IMR-90 (cell line): Measurements from ENCODE around the gene C1orf159.

ENCODE experiments used
- CEBPB ChIP-seq: IDR thresholded peaks from 2 replicates; pipeline ENCODE4 v1.6.1; 2012; ENCODE audit warnings: low read depth, low read length, improper control_type of control experiment
- CHD1 ChIP-seq: IDR thresholded peaks from 2 replicates; pipeline ENCODE4 v1.6.1; 2012; ENCODE audit warnings: low read depth, low read length, improper control_type of control experiment
- ELK1 ChIP-seq: fragments of 150-350 bp; IDR thresholded peaks from 2 replicates; pipeline ENCODE4 v1.6.1; 2016; ENCODE audit warnings: low read depth, mild to moderate bottlenecking, low read length, moderate library complexity, borderline replicate concordance
- MAFK ChIP-seq: IDR thresholded peaks from 2 replicates; pipeline ENCODE4 v1.6.1; 2012; ENCODE audit warnings: low read depth, low read length, improper control_type of control experiment
- MAZ ChIP-seq: IDR thresholded peaks from 2 replicates; pipeline ENCODE4 v1.6.1; 2012; ENCODE audit warnings: low read depth, mild to moderate bottlenecking, low read length, improper control_type of control experiment, moderate library complexity, borderline replicate concordance
- POLR2A ChIP-seq: IDR thresholded peaks from 2 replicates; pipeline ENCODE4 v1.6.1; 2012; ENCODE audit warnings: mild to moderate bottlenecking, low read depth, low read length
- RAD21 ChIP-seq: IDR thresholded peaks from 2 replicates; pipeline ENCODE4 v1.6.1; 2012; ENCODE audit warnings: low read length, improper control_type of control experiment
- RFX5 ChIP-seq: IDR thresholded peaks from 2 replicates; pipeline ENCODE4 v1.8.0; 2012; ENCODE audit warnings: low read depth, mild to moderate bottlenecking, low read length, moderate library complexity
- SMC3 ChIP-seq: fragments of 150-350 bp; IDR thresholded peaks from 2 replicates; pipeline ENCODE4 v1.6.1; 2016; ENCODE audit warnings: low read depth, mild to moderate bottlenecking, antibody characterized with exemption, low read length, moderate library complexity
- TF ChIP-seq, protein P1 (sequence below): conservative IDR thresholded peaks from 2 replicates; pipeline ENCODE4 v1.5.1; 2012; ENCODE audit warnings: mild to moderate bottlenecking, low read depth, low read length, improper control_type of control experiment
- TF ChIP-seq, protein P2 (sequence below): fragments of 150-350 bp; IDR thresholded peaks from 2 replicates; pipeline ENCODE4 v1.6.1; 2017; ENCODE audit warnings: mild to moderate bottlenecking, antibody characterized with exemption, low read length, low read depth

DNA sequence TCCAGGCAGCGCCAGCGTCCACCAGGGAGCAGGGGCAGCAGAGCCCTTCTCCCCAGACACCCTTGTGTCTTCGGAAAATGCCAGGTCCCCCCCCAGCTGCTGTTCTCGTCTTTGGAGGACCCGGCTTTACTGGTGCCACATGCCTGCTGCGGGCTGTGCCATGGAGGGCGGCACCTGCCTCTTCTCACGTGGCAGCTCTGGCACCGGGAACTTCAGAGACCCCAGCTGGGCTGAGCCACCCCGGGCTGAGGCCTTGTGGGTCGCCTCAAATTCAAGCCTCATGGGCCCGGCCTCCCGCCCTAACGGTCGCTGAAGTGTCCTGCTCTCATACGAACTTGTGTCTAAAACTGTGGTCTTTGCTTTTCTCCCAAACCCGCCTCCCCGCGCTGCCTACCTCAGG lies 27.0 kb upstream of the C1orf159 start:
- TF ChIP-seq, protein P1, sequence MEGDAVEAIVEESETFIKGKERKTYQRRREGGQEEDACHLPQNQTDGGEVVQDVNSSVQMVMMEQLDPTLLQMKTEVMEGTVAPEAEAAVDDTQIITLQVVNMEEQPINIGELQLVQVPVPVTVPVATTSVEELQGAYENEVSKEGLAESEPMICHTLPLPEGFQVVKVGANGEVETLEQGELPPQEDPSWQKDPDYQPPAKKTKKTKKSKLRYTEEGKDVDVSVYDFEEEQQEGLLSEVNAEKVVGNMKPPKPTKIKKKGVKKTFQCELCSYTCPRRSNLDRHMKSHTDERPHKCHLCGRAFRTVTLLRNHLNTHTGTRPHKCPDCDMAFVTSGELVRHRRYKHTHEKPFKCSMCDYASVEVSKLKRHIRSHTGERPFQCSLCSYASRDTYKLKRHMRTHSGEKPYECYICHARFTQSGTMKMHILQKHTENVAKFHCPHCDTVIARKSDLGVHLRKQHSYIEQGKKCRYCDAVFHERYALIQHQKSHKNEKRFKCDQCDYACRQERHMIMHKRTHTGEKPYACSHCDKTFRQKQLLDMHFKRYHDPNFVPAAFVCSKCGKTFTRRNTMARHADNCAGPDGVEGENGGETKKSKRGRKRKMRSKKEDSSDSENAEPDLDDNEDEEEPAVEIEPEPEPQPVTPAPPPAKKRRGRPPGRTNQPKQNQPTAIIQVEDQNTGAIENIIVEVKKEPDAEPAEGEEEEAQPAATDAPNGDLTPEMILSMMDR: no peak
- no peak for TF ChIP-seq POLR2A
- TF ChIP-seq, protein P2, sequence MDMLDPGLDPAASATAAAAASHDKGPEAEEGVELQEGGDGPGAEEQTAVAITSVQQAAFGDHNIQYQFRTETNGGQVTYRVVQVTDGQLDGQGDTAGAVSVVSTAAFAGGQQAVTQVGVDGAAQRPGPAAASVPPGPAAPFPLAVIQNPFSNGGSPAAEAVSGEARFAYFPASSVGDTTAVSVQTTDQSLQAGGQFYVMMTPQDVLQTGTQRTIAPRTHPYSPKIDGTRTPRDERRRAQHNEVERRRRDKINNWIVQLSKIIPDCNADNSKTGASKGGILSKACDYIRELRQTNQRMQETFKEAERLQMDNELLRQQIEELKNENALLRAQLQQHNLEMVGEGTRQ: no peak
- TF ChIP-seq CEBPB: no peak
- no peak for TF ChIP-seq SMC3
- no peak for TF ChIP-seq ELK1
- TF ChIP-seq RFX5: no peak
- TF ChIP-seq CHD1: no peak
- no peak for TF ChIP-seq RAD21
- TF ChIP-seq MAZ: no peak
- TF ChIP-seq MAFK: no peak
